Stimulated activated CD4-positive, alpha-beta T cell treated with anti-CD3 and anti-CD28 coated beads, Interleukin-4, amount 100 ng/mL, for 48 hours (primary cell): ENCODE data around the gene GDF11.
"Not testable (repeated sequence)": the region's sequence is repeated elsewhere in the genome, so short reads cannot be mapped to it uniquely, and the experiment has no call there.

Experiments
- DNase-seq, 2 donors: peaks; one replicate each; pipeline ENCODE4 v3.0.0-alpha.2; 2020; ENCODE audit warnings: low read depth in 2 of 2

GDF11 gene

DNA sequence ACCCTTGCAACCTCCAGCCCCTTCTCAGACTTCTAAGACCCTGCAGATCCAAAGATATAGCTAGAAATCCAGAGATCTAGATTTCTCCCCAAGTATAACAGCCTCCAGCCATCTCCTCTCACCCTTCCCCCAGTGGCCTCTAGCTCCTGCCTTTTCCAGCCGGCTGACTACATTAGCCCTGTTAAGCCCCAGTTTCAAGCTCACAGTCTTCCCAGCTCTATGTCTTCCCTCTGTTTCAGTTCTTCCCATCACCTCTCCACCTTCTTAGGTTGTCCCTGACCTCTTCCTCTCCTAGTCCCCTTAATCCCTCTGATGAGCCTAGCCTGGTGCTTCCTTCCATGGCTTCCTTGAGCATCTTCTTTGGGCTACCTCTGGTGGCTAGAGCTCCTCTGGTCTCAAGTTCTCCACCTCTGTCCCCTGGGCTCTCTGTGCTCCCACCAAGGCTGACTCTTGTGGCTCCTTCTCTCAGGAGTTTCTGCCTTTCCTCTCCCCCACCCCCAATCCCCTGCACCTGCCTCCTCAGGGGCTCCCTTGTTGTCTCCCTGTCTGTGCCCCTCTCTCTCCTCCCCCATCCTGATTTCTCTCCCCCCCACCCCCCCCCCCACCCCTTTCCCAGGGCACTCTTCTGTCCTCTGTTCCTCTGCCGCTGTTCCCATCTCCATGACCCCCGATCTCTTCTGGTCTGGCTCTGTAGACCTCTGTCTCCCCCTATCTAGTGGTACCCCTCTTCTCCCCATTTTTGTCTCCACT, 816 bp upstream of the GDF11 start:
- DNase-seq: no peak

DNA sequence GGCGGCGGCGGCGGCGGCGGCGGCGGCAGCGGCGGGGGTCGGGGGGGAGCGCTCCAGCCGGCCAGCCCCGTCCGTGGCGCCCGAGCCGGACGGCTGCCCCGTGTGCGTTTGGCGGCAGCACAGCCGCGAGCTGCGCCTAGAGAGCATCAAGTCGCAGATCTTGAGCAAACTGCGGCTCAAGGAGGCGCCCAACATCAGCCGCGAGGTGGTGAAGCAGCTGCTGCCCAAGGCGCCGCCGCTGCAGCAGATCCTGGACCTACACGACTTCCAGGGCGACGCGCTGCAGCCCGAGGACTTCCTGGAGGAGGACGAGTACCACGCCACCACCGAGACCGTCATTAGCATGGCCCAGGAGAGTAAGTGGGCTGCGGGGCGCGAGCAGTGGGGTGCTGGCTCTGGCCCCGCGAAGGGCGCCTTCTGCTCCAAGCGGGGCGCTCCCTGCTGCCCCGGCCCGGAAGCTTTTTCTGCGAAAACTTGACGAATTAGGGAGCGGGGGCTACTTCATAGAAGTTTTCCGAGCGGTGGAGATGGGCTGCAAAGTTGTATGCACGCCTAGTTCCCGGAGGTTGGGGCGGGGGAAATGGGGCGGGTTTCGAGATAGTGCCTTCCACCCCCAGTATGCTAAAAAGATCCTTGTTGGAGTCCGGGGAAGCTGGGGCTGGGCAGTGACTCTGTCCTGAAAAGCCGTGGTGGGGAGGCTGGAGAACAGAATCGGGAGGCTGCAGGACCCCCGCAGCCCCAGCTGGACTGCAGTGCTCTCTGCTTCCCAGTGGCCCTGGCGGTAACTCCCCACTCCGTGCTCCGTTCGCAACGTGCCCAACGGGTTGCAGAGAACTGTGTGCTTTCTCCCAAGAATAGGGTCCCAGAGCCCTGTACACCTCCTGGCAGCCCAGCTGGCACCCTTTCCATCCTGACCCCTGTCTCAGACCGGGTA, 751 bp downstream of the GDF11 start:
- no peak for DNase-seq

- no peak for DNase-seq
These were observed 1.6 kb downstream of the GDF11 start for GRCh38 chr12:55744340-55745030.

DNA sequence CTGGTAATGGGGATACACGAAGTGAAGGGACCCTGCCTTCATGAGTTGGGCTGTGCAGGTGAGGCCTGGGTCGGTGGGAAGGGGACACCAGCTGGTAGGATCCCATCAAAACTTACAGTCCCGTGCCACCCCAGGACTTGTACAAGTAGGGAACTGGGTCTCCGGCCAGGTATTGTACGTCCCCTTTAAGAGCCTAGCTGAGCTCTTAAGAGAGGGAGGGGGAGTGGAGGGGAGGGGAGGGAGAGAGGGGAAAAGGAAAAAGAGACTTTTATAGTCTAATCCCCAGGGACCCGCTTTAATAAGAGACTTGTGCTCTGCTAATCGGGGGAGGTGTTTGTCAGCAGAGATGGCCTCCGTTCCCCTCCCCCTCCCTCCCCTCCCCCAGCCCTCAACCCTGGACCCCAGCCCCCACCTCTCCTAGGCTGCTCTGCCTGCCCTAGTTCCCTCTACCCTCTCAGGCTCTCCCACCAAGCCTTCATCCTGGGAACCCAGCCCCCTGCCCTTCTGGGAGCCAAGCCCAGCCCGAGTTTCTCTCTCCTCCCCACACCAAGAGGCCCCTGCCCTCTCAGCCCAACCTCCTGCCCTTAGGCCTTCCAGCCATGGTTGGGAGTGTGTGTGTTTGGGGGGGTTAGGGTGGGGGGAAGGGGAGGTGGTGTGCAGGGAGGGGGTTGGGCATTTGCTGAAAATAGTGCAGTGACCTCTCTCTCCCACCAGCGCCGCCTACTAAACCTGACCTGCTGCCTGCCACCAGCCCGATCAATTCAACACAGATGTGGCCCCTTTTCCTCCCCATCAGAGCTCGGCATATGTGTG, 2.6 kb downstream of the GDF11 start:
- DNase-seq: no peak

DNA sequence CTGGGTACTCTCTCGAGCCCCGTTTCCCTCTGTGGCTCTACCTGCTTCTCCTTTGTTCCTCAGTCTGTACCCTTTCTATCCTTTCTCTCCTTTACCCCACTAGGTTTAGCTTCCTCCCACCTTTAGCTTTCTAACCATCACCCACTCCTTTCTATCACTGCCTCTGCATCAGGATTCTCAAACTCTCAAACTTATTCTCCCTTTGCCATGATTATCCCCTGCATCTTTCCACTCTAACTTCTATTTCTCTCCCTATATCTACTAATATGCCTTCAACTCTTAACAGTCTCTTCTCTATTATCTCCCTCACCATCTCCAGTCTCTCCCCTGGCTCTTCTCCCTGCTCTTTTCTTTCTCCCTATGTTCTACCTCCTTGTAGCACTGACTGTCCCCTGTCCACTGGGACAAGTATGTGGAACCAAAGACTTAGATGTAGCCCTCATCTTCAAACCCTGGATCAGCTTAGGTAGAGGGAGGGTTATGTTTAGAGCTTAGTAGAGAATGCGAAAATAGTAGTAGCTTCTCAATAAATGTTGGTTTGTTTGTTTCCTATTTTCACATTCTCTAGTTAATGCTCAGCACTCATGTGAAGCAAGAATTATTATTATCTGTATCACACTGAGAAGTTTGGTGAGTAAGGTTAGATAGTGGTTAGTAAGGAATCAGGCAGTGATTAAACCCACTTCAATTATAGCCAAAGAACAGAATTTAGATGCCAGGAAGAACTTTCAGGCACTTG, 3.4 kb downstream of the GDF11 start:
- no peak for DNase-seq

- no peak for DNase-seq
These were observed 4.0 kb downstream of the GDF11 start for GRCh38 chr12:55746913-55747231.

GRCh38 chr12:55748230-55748993, 5.5 kb downstream of the GDF11 start:
- no peak for DNase-seq

DNA sequence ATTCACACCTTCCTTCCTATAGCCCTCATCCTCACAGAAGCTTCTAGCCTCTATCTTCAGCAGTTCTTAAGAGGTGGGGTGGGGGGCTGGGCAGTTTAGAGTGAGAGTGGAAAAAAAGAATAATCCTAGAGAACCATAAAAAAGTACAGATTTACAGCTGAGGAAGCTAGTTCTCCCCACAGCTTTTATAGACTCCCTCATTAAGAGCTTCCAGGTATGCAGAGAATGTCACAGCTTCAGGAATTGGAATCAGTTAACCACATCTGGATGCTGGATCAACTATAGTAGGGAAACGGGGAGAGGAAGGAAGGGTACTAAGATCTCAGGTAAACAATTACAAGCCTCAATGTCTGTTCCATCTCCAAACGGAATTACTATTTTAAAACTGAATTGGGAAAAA, 12.3 kb downstream of the GDF11 start:
- no peak for DNase-seq

- DNase-seq: no peak
These were observed 14.8 kb downstream of the GDF11 start for GRCh38 chr12:55757701-55758100.

- not testable (repeated sequence) for DNase-seq
These were observed 15.7 kb downstream of the GDF11 start for GRCh38 chr12:55758575-55758974.

GRCh38 chr12:55760663-55761062, 17.7 kb downstream of the GDF11 start:
- peak; percentile 53 to 64 for DNase-seq

DNA sequence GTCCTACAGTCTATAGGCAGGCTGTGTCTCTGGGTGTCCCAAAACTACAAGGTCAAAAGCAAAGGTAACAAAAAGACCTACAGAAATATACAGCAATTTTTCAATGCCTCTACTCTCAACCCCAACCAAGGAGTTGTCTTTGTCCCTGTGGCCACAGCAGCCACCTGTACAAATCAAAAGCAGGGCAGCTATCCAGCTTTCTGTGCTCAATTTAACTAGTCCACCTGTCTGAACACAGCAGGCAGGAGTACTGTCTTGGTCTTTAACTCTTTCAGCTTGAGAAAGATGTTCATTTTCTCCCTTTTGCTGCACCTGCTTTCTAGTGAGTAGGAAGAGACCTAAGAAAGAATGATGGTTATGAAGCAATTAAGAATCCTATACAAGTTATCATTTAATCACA, 19.7 kb downstream of the GDF11 start:
- DNase-seq: no peak

GRCh38 chr12:55765736-55766290, 22.9 kb downstream of the GDF11 start:
- DNase-seq: no peak

GRCh38 chr12:55767156-55767555, 24.2 kb downstream of the GDF11 start:
- no peak for DNase-seq

DNA sequence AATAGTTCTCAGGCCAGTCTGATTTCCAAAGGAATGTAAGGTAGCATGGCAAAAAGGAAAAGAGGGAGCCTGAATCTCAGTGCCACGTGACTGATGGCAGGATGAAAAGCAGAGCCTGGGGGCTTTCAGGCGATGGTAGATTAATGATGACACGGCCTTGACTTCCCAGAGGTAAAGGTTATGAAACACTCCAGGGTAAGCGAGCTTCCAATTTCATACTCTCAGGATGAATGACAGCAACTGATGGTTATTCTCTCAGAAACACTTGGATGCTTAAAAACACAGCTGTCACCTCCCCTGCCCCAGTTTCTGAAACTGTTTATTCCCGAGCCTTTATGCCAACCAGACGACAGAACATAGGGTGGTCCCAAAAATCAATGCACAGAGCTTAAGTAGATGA, 28.8 kb downstream of the GDF11 start:
- no peak for DNase-seq

GRCh38 chr12:55777856-55778255, 34.9 kb downstream of the GDF11 start:
- DNase-seq: no peak

DNA sequence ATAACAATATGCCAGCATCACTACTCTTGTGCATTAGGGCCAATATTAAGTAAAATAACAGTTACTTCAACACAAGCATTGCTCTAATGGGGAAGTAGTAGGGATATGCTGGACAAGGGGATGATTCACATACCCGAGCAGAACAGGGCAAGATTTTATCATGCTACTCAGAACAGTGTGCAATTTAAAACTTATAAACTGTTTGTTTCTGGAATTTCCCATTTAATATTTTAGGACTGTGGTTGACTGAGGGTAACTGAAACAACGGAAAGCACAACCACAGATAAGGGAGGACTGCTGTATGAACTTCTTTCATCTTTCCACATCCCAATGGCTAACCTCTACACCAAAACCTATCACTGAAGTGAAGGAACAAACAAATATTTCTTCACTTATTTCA, 37.8 kb downstream of the GDF11 start:
- DNase-seq: no peak

DNA sequence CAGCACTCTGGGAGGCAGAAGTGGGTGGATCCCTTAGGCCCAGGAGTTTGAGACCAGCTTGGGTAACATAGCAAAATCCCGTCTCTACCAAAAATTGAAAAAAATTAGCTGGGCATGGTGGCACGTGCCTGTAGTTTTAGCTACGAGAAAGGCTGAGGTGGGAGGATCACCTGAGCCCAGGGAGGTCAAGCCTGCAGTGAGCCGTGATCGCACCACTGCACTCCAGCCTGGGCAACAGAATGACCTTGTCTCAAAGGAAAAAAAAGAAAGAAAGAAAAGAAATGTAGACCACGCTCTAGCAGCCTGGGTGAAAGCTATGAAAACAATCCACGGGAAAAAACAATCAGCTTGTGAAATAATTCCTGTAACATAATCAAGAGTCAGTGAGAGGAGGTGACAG, 45.6 kb downstream of the GDF11 start:
- no peak for DNase-seq

DNA sequence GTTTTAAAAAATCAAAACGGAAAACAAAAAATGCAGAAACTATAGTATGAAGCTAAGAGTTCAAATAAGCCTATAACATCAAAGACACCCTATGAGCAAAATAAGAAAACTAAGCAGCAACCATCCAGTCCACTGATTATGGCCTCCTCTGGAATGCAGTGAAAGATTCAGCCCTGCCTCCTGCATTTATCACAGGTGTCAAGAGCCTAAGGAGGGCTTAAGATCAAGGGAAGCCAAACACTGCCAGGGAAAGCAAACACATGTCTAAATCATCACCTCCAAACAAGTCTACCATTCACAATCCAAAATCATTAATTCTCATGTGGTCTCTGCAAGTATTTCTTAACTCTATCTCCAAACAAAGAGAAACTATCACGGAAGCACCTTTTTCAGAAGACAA, 46.2 kb downstream of the GDF11 start:
- no peak for DNase-seq

DNA sequence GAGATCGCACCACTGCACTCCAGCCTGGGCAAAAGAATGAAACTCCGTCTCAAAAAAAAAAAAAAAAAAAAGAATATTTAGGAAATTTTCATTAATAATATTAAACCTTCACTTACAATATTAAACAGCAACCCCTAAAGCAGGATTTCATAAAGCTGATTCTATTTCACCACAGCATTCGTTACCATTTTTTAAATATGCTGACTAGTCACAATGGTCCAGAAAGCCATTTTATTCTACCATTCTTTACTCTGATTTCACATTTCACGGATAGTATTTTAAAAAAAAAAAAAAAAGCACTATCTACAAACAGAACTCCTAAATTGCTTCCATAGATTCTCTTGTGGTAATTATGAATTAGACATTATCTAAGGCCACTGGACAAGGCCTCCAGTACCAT, 47.0 kb downstream of the GDF11 start:
- no peak for DNase-seq
